ENCODE measurements around the gene FASTKD3.

DNA sequence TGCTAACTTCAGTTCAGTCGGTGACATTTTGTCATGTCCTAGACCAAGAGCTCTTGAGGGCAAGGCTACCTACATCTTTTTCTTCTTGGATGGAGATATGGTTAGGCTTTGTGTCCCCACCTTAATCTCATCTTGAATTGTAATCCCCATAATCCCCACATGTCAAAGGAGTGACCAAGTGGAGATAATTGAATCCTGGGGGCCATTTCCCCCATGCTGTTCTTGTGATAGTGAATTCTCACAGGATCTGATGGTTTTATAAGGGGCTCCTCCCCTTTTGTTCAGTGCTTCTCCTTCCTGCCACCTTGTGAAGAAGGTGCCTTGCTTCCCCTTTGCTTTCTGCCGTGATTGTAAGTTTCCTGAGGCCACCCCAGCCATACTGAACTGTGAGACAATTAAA, 15.8 kb downstream of the FASTKD3 start:
- TF ChIP-seq SIN3A (IDR thresholded peaks at IDR 0.05; ENCODE audit: borderline replicate concordance, insufficient read depth, low read depth, low read length): no peak
- TF ChIP-seq, protein P1, sequence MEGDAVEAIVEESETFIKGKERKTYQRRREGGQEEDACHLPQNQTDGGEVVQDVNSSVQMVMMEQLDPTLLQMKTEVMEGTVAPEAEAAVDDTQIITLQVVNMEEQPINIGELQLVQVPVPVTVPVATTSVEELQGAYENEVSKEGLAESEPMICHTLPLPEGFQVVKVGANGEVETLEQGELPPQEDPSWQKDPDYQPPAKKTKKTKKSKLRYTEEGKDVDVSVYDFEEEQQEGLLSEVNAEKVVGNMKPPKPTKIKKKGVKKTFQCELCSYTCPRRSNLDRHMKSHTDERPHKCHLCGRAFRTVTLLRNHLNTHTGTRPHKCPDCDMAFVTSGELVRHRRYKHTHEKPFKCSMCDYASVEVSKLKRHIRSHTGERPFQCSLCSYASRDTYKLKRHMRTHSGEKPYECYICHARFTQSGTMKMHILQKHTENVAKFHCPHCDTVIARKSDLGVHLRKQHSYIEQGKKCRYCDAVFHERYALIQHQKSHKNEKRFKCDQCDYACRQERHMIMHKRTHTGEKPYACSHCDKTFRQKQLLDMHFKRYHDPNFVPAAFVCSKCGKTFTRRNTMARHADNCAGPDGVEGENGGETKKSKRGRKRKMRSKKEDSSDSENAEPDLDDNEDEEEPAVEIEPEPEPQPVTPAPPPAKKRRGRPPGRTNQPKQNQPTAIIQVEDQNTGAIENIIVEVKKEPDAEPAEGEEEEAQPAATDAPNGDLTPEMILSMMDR (IDR thresholded peaks at IDR 0.05): no peak
- TF ChIP-seq, protein P2, sequence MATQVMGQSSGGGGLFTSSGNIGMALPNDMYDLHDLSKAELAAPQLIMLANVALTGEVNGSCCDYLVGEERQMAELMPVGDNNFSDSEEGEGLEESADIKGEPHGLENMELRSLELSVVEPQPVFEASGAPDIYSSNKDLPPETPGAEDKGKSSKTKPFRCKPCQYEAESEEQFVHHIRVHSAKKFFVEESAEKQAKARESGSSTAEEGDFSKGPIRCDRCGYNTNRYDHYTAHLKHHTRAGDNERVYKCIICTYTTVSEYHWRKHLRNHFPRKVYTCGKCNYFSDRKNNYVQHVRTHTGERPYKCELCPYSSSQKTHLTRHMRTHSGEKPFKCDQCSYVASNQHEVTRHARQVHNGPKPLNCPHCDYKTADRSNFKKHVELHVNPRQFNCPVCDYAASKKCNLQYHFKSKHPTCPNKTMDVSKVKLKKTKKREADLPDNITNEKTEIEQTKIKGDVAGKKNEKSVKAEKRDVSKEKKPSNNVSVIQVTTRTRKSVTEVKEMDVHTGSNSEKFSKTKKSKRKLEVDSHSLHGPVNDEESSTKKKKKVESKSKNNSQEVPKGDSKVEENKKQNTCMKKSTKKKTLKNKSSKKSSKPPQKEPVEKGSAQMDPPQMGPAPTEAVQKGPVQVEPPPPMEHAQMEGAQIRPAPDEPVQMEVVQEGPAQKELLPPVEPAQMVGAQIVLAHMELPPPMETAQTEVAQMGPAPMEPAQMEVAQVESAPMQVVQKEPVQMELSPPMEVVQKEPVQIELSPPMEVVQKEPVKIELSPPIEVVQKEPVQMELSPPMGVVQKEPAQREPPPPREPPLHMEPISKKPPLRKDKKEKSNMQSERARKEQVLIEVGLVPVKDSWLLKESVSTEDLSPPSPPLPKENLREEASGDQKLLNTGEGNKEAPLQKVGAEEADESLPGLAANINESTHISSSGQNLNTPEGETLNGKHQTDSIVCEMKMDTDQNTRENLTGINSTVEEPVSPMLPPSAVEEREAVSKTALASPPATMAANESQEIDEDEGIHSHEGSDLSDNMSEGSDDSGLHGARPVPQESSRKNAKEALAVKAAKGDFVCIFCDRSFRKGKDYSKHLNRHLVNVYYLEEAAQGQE (IDR thresholded peaks at IDR 0.05; ENCODE audit: insufficient read depth in 1 of 2, low read depth in 2 of 2, low read length in 1 of 2): no peak

Data from Panc1 (cell line).